AG04449 (cell line): ENCODE data around the gene PRR4.

ENCODE experiments used
- CTCF ChIA-PET: fragments of 350-600 bp; formaldehyde crosslinking; extraction: SDS; loops from one replicate; lab custom pipeline; 2021; ENCODE audit warnings: antibody characterized with exemption; lab: Yijun Ruan, JAX
- POLR2A ChIA-PET: fragments of 400-600, 350-600 bp; formaldehyde crosslinking; extraction: SDS; loops from one replicate; lab custom pipeline; 2020; ENCODE audit warnings: antibody characterized with exemption, inconsistent platforms; lab: Yijun Ruan, JAX
- DNase-seq: peaks from one replicate; pipeline ENCODE4 v3.0.0-alpha.2; 2010; ENCODE audit warnings: low read depth, low spot score
- H3K4me3 ChIP-seq: 2 replicates; pipeline ENCODE4 v1.5.1; 2011; ENCODE audit warnings: low read depth, mild to moderate bottlenecking, control low read depth, low read length
- TF ChIP-seq, protein P1 (sequence below): IDR thresholded peaks from one replicate; pipeline ENCODE4 v1.5.1; 2011; ENCODE audit warnings: mild to moderate bottlenecking, moderate library complexity, low read length, control low read depth, inconsistent platforms; ENCODE audit not compliant: insufficient read depth; ENCODE audit errors: missing control alignments

The PRR4 gene

DNA sequence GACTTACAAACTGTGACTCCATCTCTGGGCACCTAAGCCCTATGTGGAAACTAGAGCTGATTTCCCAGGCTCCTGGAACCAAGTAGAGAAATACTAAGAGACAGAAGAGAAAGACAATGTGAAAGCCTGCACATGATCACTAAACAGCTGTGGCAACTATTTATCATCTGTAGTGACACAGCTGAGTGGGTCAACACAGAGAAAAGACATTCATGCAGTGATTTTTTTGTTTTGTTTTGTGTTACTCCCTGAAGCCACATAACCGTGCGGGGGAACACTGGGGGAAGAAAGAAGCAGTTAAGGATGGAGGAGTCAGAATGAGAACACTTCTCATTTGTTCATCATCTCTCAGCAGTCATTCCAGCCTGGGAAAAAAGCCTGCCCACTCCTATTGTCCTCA is 1.5 kb downstream of the PRR4 start:
- ChIA-PET POLR2A (no interaction called here), CTCF (no interaction called here)
- no peak for DNase-seq

GRCh38 chr12:10842862-10843261 is 6.4 kb downstream of the PRR4 start:
- TF ChIP-seq, protein P1, sequence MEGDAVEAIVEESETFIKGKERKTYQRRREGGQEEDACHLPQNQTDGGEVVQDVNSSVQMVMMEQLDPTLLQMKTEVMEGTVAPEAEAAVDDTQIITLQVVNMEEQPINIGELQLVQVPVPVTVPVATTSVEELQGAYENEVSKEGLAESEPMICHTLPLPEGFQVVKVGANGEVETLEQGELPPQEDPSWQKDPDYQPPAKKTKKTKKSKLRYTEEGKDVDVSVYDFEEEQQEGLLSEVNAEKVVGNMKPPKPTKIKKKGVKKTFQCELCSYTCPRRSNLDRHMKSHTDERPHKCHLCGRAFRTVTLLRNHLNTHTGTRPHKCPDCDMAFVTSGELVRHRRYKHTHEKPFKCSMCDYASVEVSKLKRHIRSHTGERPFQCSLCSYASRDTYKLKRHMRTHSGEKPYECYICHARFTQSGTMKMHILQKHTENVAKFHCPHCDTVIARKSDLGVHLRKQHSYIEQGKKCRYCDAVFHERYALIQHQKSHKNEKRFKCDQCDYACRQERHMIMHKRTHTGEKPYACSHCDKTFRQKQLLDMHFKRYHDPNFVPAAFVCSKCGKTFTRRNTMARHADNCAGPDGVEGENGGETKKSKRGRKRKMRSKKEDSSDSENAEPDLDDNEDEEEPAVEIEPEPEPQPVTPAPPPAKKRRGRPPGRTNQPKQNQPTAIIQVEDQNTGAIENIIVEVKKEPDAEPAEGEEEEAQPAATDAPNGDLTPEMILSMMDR, result no peak
- DNase-seq, result no peak
- H3K4me3 ChIP-seq, result no peak overlapping the region
- ChIA-PET POLR2A (interaction anchor here (0.6 kb wide), 1 partner anchor 182 kb away, joined by 3 read pairs; no protein-coding TSS in a partner anchor), CTCF (no interaction called here)

More for the DNA sequence above, 1.5 kb downstream of the PRR4 start:
- no peak overlapping the region for H3K4me3 ChIP-seq
- TF ChIP-seq, protein P1, result no peak

GRCh38 chr12:10838461-10838860 is 10.8 kb downstream of the PRR4 start:
- ChIA-PET POLR2A (no interaction called here), CTCF (no interaction called here)
- DNase-seq, result no peak
- TF ChIP-seq, protein P1, result no peak
- no peak overlapping the region for H3K4me3 ChIP-seq

DNA sequence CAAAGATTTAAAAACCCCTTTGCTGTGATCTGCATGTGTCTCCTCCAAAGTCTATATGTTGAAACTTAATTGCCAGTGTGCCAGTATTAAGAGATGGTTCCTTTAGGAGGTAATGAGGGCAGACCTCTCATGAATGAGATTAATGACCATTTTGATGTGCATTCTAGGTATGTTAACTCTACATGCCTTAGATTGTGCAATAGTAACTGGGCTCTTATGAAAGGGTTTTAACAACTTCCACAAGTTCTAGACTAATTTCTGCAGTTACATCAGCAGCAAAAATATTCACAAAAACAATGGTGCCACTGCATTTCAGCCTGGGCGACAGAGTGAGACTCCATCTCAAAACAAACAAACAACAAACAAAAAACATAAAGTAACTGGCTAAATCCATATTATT is 19.3 kb downstream of the PRR4 start:
- H3K4me3 ChIP-seq, result no peak overlapping the region
- no peak for DNase-seq
- CTCF ChIA-PET, result no interaction called here
- POLR2A ChIA-PET, result no interaction called here
- TF ChIP-seq, protein P1, result no peak

DNA sequence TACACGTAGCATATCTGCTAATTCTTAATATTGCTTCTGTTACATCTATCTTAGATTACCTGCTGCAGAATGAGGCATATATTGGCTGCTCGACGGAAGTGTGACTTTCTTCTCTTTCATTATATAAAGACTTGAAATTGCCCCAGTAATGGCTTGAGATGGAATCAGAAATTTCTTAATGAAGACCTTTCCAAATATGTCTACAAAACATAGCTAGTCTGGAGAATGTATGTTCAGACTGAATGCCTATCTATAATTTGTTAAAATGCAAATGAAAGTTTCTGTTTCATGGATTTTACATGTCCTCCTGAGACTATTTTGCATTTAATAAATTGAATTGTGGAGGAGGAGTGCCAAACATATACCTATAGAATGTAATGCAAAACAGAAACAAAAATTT is 23.0 kb downstream of the PRR4 start, which contains the start of gene TAS2R10:
TSS of gene TAS2R10 (minus strand) at position 101 of the 400 bp plus-strand sequence. CDS start at position 12, 89 bp downstream.
- ChIA-PET CTCF (no interaction called here), POLR2A (no interaction called here)
- DNase-seq, result no peak
- TF ChIP-seq, protein P1, result no peak
- no peak within 1 kb of the TSS for H3K4me3 ChIP-seq

GRCh38 chr12:10824957-10825356 is 24.3 kb downstream of the PRR4 start:
- ChIA-PET CTCF (no interaction called here), POLR2A (no interaction called here)
- TF ChIP-seq, protein P1, result no peak

More at GRCh38 chr12:10824957-10825356, 24.3 kb downstream of the PRR4 start:
- no peak overlapping the region for H3K4me3 ChIP-seq
- DNase-seq, result no peak
